IMR-90 (cell line): Measurements from ENCODE around the gene STAT1. TPM values are rescaled to one million over a fixed set of nuclear protein-coding genes. Genes with fewer than 3 reads are reported as not detected.

ENCODE experiments used
- ATAC-seq: fragments of 200-7000 bp; cut with Tn5 transposase; 2 replicates; pipeline ENCODE4 v1.9.1; 2020; ENCODE audit warnings: low read depth, mild to moderate bottlenecking, moderate library complexity
- BruUV-seq: library from RNA; stranded (reverse); fragments of 400-500 nt; replicated peaks from 2 replicates; lab custom pipeline; 2021; lab: Mats Ljungman, UMichigan
- CTCF ChIA-PET: fragments of 300-600 bp; formaldehyde crosslinking; extraction: SDS; loops from one replicate; lab custom pipeline; 2021; ENCODE audit warnings: antibody characterized with exemption; lab: Yijun Ruan, JAX
- POLR2A ChIA-PET: fragments of 300-600 bp; sonication (Branson Sonifier 250); formaldehyde crosslinking; loops from one replicate; lab custom pipeline; 2022; ENCODE audit warnings: antibody characterized with exemption; ENCODE audit not compliant: unreplicated experiment; lab: Charles Lee
- DNase-seq: peaks from one replicate; pipeline ENCODE4 v3.0.0; 2013
- H2AFZ ChIP-seq: replicated peaks from 2 replicates; pipeline ENCODE3; 2013; ENCODE audit warnings: low read length, mild to moderate bottlenecking; ENCODE audit not compliant: poor library complexity
- H2AK5ac ChIP-seq: 2 replicates; pipeline ENCODE4 v1.6.1; 2013; ENCODE audit warnings: low read depth, low read length, inconsistent platforms
- H2AK9ac ChIP-seq: replicated peaks from 2 replicates; pipeline ENCODE3; 2013; ENCODE audit warnings: mild to moderate bottlenecking, low read depth, low read length, moderate library complexity; ENCODE audit not compliant: poor library complexity
- H2BK120ac ChIP-seq: 2 replicates; pipeline ENCODE4 v1.6.1; 2013; ENCODE audit warnings: low read depth, low read length, inconsistent platforms
- H2BK15ac ChIP-seq: 3 replicates; pipeline ENCODE4 v1.6.1; 2013; ENCODE audit warnings: low read depth, low read length, inconsistent platforms
- H2BK20ac ChIP-seq: 2 replicates; pipeline ENCODE4 v1.6.1; 2013; ENCODE audit warnings: low read depth, mild to moderate bottlenecking, inconsistent platforms, low read length, moderate library complexity
- H2BK5ac ChIP-seq: 2 replicates; pipeline ENCODE4 v1.6.1; 2013; ENCODE audit warnings: mild to moderate bottlenecking, low read depth, low read length, inconsistent platforms; ENCODE audit not compliant: poor library complexity, severe bottlenecking
- H3K14ac ChIP-seq: replicated peaks from 2 replicates; pipeline ENCODE4 v1.6.1; 2013; ENCODE audit warnings: low read depth, low read length, inconsistent platforms
- H3K18ac ChIP-seq: 2 replicates; pipeline ENCODE4 v1.6.1; 2013; ENCODE audit warnings: low read depth, low read length, control low read depth
- H3K23ac ChIP-seq: 2 replicates; pipeline ENCODE4 v1.6.1; 2013; ENCODE audit warnings: low read depth, low read length, inconsistent platforms
- H3K27ac ChIP-seq: 2 replicates; pipeline ENCODE4 v1.5.1; 2013; ENCODE audit warnings: mild to moderate bottlenecking, control low read depth, low read length; ENCODE audit not compliant: insufficient read depth
- H3K27me3 ChIP-seq: 2 replicates; pipeline ENCODE4 v1.6.1; 2013; ENCODE audit warnings: low read length; ENCODE audit not compliant: control insufficient read depth, insufficient read depth
- H3K36me3 ChIP-seq: 2 replicates; pipeline ENCODE4 v1.6.1; 2013; ENCODE audit warnings: low read length, mixed read lengths; ENCODE audit not compliant: control insufficient read depth, insufficient read depth
- H3K4ac ChIP-seq: 2 replicates; pipeline ENCODE4 v1.6.1; 2013; ENCODE audit warnings: low read depth, low read length, inconsistent platforms
- H3K4me1 ChIP-seq: 2 replicates; pipeline ENCODE4 v1.6.1; 2013; ENCODE audit warnings: low read length, mixed read lengths; ENCODE audit not compliant: control insufficient read depth, insufficient read depth
- H3K4me2 ChIP-seq: 2 replicates; pipeline ENCODE4 v1.6.1; 2013; ENCODE audit warnings: low read depth, mild to moderate bottlenecking, control low read depth, low read length, moderate library complexity
- H3K4me3 ChIP-seq: 2 replicates; pipeline ENCODE4 v1.5.1; 2013; ENCODE audit warnings: low read depth, mild to moderate bottlenecking, control low read depth, low read length, moderate library complexity; ENCODE audit not compliant: insufficient read depth
- H3K56ac ChIP-seq: 2 replicates; pipeline ENCODE4 v1.6.1; 2013; ENCODE audit warnings: low read length, inconsistent platforms; ENCODE audit not compliant: insufficient read depth; ENCODE audit errors: extremely low read depth
- H3K79me1 ChIP-seq, 2 experiments: 2 replicates each; pipeline ENCODE4 v1.6.1; 2013; ENCODE audit warnings: low read length in 2 of 2, inconsistent platforms in 1 of 2, low read depth in 1 of 2
- H3K9ac ChIP-seq: 2 replicates; pipeline ENCODE4 v1.6.1; 2013; ENCODE audit warnings: low read depth, low read length, control low read depth
- H3K9me1 ChIP-seq: 2 replicates; pipeline ENCODE4 v1.6.1; 2013; ENCODE audit warnings: low read length, inconsistent platforms; ENCODE audit not compliant: insufficient read depth
- H3K9me3 ChIP-seq: 2 replicates; pipeline ENCODE4 v1.6.1; 2013; ENCODE audit warnings: low read length; ENCODE audit not compliant: control insufficient read depth, insufficient read depth
- H4K20me1 ChIP-seq: 2 replicates; pipeline ENCODE4 v1.6.1; 2013; ENCODE audit warnings: low read length, inconsistent platforms; ENCODE audit not compliant: insufficient read depth
- H4K5ac ChIP-seq: 2 replicates; pipeline ENCODE4 v1.6.1; 2013; ENCODE audit warnings: mild to moderate bottlenecking, low read depth, low read length, control low read depth
- H4K8ac ChIP-seq, 2 experiments: 2 replicates each; pipeline ENCODE4 v1.6.1; 2013; ENCODE audit warnings: low read depth in 2 of 2, low read length in 2 of 2, control low read depth in 1 of 2, inconsistent platforms in 1 of 2
- H4K91ac ChIP-seq: 2 replicates; pipeline ENCODE4 v1.6.1; 2013; ENCODE audit warnings: low read depth, low read length, inconsistent platforms; ENCODE audit not compliant: insufficient read depth
- BHLHE40 ChIP-seq: fragments of 150-350 bp; IDR thresholded peaks from 2 replicates; pipeline ENCODE4 v1.6.1; 2016; ENCODE audit warnings: mild to moderate bottlenecking, low read depth, low read length
- MXI1 ChIP-seq: IDR thresholded peaks from 2 replicates; pipeline ENCODE4 v1.6.1; 2012; ENCODE audit warnings: low read depth, mild to moderate bottlenecking, low read length, moderate library complexity, borderline replicate concordance
- NFE2L2 ChIP-seq: fragments of 150-350 bp; IDR thresholded peaks from 2 replicates; pipeline ENCODE4 v1.6.1; 2016; ENCODE audit warnings: low read depth, mild to moderate bottlenecking, low read length
- POLR2A ChIP-seq: IDR thresholded peaks from 2 replicates; pipeline ENCODE4 v1.6.1; 2012; ENCODE audit warnings: mild to moderate bottlenecking, low read depth, low read length
- RAD21 ChIP-seq: IDR thresholded peaks from 2 replicates; pipeline ENCODE4 v1.6.1; 2012; ENCODE audit warnings: low read length, improper control_type of control experiment
- RCOR1 ChIP-seq: IDR thresholded peaks from 2 replicates; pipeline ENCODE4 v1.6.1; 2012; ENCODE audit warnings: mild to moderate bottlenecking, low read length, improper control_type of control experiment; ENCODE audit not compliant: insufficient replicate concordance
- RFX5 ChIP-seq: IDR thresholded peaks from 2 replicates; pipeline ENCODE4 v1.8.0; 2012; ENCODE audit warnings: low read depth, mild to moderate bottlenecking, low read length, moderate library complexity
- SMC3 ChIP-seq: fragments of 150-350 bp; IDR thresholded peaks from 2 replicates; pipeline ENCODE4 v1.6.1; 2016; ENCODE audit warnings: low read depth, mild to moderate bottlenecking, antibody characterized with exemption, low read length, moderate library complexity
- WGBS, 2 experiments: methylation state at CpG; one replicate each; pipeline versions ENCODE4 v1.1.5 to v1.1.7; 2013; ENCODE audit warnings: missing lambda C conversion rate in 2 of 2; ENCODE audit not compliant: insufficient read length in 1 of 2; ENCODE audit errors: extremely low coverage in 2 of 2; 5-methylcytosine and 5-hydroxymethylcytosine counted together
- dilution Hi-C: fragments of 300-500 bp; cut with HindIII; formaldehyde crosslinking; loops from one replicate; pipeline ENCODE4 v1.14.3; 2018; ENCODE audit warnings: low sequenced_read_pairs; ENCODE audit not compliant: unreplicated experiment
- in situ Hi-C: fragments of 300-500 bp; cut with MboI; formaldehyde crosslinking; loops from 3 replicates; pipeline ENCODE4 v1.14.3; 2019; ENCODE audit warnings: low sequenced_read_pairs, inconsistent platforms, mixed read lengths
- intact Hi-C: fragments of 100-400 bp; cut with micrococcal nuclease; formaldehyde crosslinking; loops from 2 replicates; pipeline ENCODE4 v1.10.0; 2022
- polyA plus RNA-seq, 3 experiments: library from polyadenylated mRNA; depleted of rRNA; stranded (reverse); fragments of >200 nt; gene quantifications; 2 replicates each; pipeline ENCODE4 v1.2.3, GENCODE V29; 2012; ENCODE audit warnings: low replicate concordance in 1 of 3
- total RNA-seq: library from RNA; depleted of rRNA; stranded (reverse); fragments of >200 nt; gene quantifications from 2 replicates; pipeline ENCODE4 v1.2.3, GENCODE V29; 2012
- TF ChIP-seq, protein P1 (sequence below): fragments of 150-350 bp; IDR thresholded peaks from 2 replicates; pipeline ENCODE4 v1.6.1; 2016; ENCODE audit warnings: low read depth, mild to moderate bottlenecking, low read length, moderate library complexity, borderline replicate concordance

The STAT1 gene
- total and polyA plus RNA-seq, 2 of the 4 experiments (the other 2 are of a cell fraction) = 43.2 to 67.9 TPM

DNA sequence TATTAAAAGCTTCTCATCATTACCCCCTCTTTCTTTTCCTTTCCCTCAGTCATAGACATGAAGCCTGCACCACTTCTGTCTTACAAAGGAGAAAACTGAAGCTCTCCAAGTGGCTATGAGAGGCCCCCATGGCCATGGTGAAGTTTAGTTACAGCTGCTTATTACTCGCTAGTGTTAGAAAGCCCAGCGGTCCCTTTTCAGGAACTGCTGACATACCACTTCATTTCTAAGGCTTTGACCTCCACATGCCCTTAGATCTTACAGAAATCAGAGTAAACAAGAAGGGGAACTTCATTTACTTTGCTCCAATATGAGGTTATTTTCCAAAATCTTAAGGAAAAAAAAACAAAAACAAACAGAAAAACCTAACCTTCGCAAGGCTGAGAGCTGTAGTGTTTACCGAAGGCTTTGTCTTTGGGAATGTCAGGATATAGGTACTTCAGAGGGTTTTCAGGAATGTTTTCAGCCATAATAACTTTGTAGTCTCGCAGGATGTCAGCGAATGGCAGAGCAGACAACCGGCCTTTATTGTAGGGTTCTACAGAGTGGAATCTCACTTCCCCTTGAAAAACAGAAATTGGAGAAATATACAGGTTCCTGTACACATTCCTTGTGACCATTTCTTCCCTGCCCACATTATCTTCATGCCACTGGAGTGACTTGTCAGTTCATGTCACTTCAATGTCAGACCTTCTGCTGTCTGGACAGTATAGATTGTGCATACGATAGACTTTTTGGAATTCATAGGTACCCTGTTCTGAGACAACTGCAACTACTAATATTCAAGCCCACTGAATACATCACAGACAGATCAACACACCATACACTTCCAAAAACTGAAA, 18.8 kb upstream of the STAT1 start:
- ATAC-seq = peak; percentile 32
- no peaks in the 10 kb centered on the region for H3K79me1 ChIP-seq
- no peak overlapping the region for H3K4me3 ChIP-seq
- peak overlapping the region; percentile 64; the same call in 1 of the 2 replicates for H3K18ac ChIP-seq
- in situ Hi-C loops (no loop called here), intact Hi-C loops (loop anchor here (1.0 to 2.0 kb wide), 2 partner anchors 10 to 252 kb away; no protein-coding TSS in a partner anchor), dilution Hi-C loops (no loop called here)
- no peak for DNase-seq
- peak overlapping the region in 1 of 2 experiments; percentile 71; a peak in 2 of 4 replicates for H4K8ac ChIP-seq
- peak overlapping the region; percentile 52; the same call in 1 of the 2 replicates for H2BK20ac ChIP-seq
- H2BK15ac ChIP-seq = peak overlapping the region; percentile 16; the same call in 1 of the 3 replicates
- H3K9ac ChIP-seq = 0 out of 2 replicates have a peak overlapping the region, but pooled peaks have one; percentile 1
- peak overlapping the region; percentile 45 for H3K4ac ChIP-seq
- POLR2A ChIA-PET = no interaction called here
- no peaks in the 10 kb centered on the region for H3K36me3 ChIP-seq
- H2AK5ac ChIP-seq = peak overlapping the region; percentile 66; the same call in 1 of the 2 replicates
- peak overlapping the region; percentile 56; the same call in 1 of the 2 replicates for H2BK120ac ChIP-seq
- TF ChIP-seq NFE2L2 = no peak
- TF ChIP-seq SMC3 = no peak
- no peak for TF ChIP-seq RCOR1
- TF ChIP-seq RAD21 = no peak
- TF ChIP-seq, protein P1, sequence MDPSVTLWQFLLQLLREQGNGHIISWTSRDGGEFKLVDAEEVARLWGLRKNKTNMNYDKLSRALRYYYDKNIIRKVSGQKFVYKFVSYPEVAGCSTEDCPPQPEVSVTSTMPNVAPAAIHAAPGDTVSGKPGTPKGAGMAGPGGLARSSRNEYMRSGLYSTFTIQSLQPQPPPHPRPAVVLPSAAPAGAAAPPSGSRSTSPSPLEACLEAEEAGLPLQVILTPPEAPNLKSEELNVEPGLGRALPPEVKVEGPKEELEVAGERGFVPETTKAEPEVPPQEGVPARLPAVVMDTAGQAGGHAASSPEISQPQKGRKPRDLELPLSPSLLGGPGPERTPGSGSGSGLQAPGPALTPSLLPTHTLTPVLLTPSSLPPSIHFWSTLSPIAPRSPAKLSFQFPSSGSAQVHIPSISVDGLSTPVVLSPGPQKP = no peak
- no peak for TF ChIP-seq BHLHE40
- no peak for TF ChIP-seq MXI1
- TF ChIP-seq POLR2A = no peak
- TF ChIP-seq RFX5 = no peak
- no peak overlapping the region for H2BK5ac ChIP-seq
- peak overlapping the region; percentile 24 for H3K14ac ChIP-seq
- H3K27ac ChIP-seq = no peak overlapping the region
- BruUV-seq = no TSS peak
- no peak overlapping the region for H3K56ac ChIP-seq
- H3K4me2 ChIP-seq = peak overlapping the region; percentile 8; the same call in 1 of the 2 replicates
- WGBS, 2 experiments = no CpG with 5 or more reads among the region's 8 CpGs
- no peaks in the 10 kb centered on the region for H4K20me1 ChIP-seq
- H3K27me3 ChIP-seq = no peaks in the 10 kb centered on the region
- peak overlapping the region; percentile 59; the same call in 1 of the 2 replicates for H4K5ac ChIP-seq
- peak overlapping the region; percentile 32; the same call in 1 of the 2 replicates for H4K91ac ChIP-seq
- H3K23ac ChIP-seq = no peak overlapping the region; the same call in 1 of the 2 replicates
- no peak overlapping the region for H2AK9ac ChIP-seq
- no peaks in the 10 kb centered on the region for H3K9me3 ChIP-seq
- peak overlapping the region; percentile 71 for H2AFZ ChIP-seq
- H3K4me1 ChIP-seq = peaks cover 6% of the 10 kb centered on the region
- peaks cover 4% of the 10 kb centered on the region; the same call in 1 of the 2 replicates for H3K9me1 ChIP-seq
- CTCF ChIA-PET = no interaction called here
